GM12865 (cell line): Measurements from ENCODE around the gene GOLGA7B.

Experiments used
- DNase-seq: peaks from one replicate; pipeline ENCODE4 v3.0.0; 2010; ENCODE audit warnings: low read depth
- H3K4me3 ChIP-seq: 2 replicates; pipeline ENCODE4 v1.5.1; 2011; ENCODE audit warnings: mild to moderate bottlenecking, low read depth, low read length, control low read depth
- CTCF ChIP-seq: IDR thresholded peaks from 2 replicates; pipeline ENCODE4 v1.5.1; 2011; ENCODE audit warnings: low read length, control low read depth, low read depth, inconsistent platforms; ENCODE audit not compliant: insufficient read depth; ENCODE audit errors: missing control alignments

Gene GOLGA7B

GRCh38 chr10:97891497-97892167 lies 42.0 kb downstream of the GOLGA7B start:
- TF ChIP-seq CTCF = no peak
- DNase-seq = no peak
- H3K4me3 ChIP-seq = no peak overlapping the region

GRCh38 chr10:97892506-97892905 lies 42.9 kb downstream of the GOLGA7B start:
- no peak for TF ChIP-seq CTCF
- DNase-seq = no peak
- H3K4me3 ChIP-seq = no peak overlapping the region

GRCh38 chr10:97892939-97893338 lies 43.3 kb downstream of the GOLGA7B start:
- no peak overlapping the region for H3K4me3 ChIP-seq
- TF ChIP-seq CTCF = no peak
- no peak for DNase-seq

- no peak for DNase-seq
- TF ChIP-seq CTCF = no peak
- H3K4me3 ChIP-seq = no peak overlapping the region
Observed at GRCh38 chr10:97894092-97894491, 44.4 kb downstream of the GOLGA7B start.

- TF ChIP-seq CTCF = no peak
- no peak for DNase-seq
- no peak overlapping the region for H3K4me3 ChIP-seq
Observed at GRCh38 chr10:97895084-97895483, 45.4 kb downstream of the GOLGA7B start.

- TF ChIP-seq CTCF = no peak
- no peak overlapping the region for H3K4me3 ChIP-seq
- no peak for DNase-seq
Observed at GRCh38 chr10:97895915-97896314, 46.3 kb downstream of the GOLGA7B start.

- no peak overlapping the region for H3K4me3 ChIP-seq
- no peak for TF ChIP-seq CTCF
- no peak for DNase-seq
Observed at GRCh38 chr10:97896756-97897358, 47.2 kb downstream of the GOLGA7B start.
